ENCODE measurements around the gene CYTH1.
"Not testable (repeated sequence)": the region's sequence is repeated elsewhere in the genome, so short reads cannot be mapped to it uniquely, and the experiment has no call there.

The CYTH1 gene

GRCh38 chr17:78759203-78759968 is 22.7 kb downstream of the CYTH1 start:
- DNase-seq: peak in 2 of 4 experiments; percentile 66 to 79

GRCh38 chr17:78753316-78754250 is 28.5 kb downstream of the CYTH1 start:
- no peak for DNase-seq

- no peak for DNase-seq
Measured at GRCh38 chr17:78751447-78752161, 30.5 kb downstream of the CYTH1 start.

- not testable (repeated sequence) for DNase-seq
Measured at GRCh38 chr17:78751000-78751399, 31.1 kb downstream of the CYTH1 start.

- DNase-seq: peak in 2 of 4 experiments; percentile 43 to 63
Measured at GRCh38 chr17:78748730-78749317, 33.2 kb downstream of the CYTH1 start.

- DNase-seq: no peak
Measured at GRCh38 chr17:78748048-78748729, 33.9 kb downstream of the CYTH1 start.

GRCh38 chr17:78747488-78747887 is 34.6 kb downstream of the CYTH1 start:
- no peak for DNase-seq

- no peak for DNase-seq
Measured at GRCh38 chr17:78746949-78747269, 35.2 kb downstream of the CYTH1 start.

GRCh38 chr17:78746263-78746948 is 35.7 kb downstream of the CYTH1 start:
- DNase-seq: no peak

- DNase-seq: peak in 1 of 4 experiments; percentile 24
Measured at GRCh38 chr17:78745407-78746088, 36.5 kb downstream of the CYTH1 start.

- no peak for DNase-seq
Measured at GRCh38 chr17:78742901-78743300, 39.2 kb downstream of the CYTH1 start.

GRCh38 chr17:78741644-78742284 is 40.3 kb downstream of the CYTH1 start:
- DNase-seq: no peak

- no peak for DNase-seq
Measured at GRCh38 chr17:78739331-78739931, 42.6 kb downstream of the CYTH1 start.

- no peak for DNase-seq
Measured at GRCh38 chr17:78738698-78739097, 43.4 kb downstream of the CYTH1 start.

GRCh38 chr17:78738278-78738677 is 43.8 kb downstream of the CYTH1 start:
- DNase-seq: no peak

GRCh38 chr17:78737332-78737731 is 44.7 kb downstream of the CYTH1 start:
- DNase-seq: no peak

- DNase-seq: peak in 2 of 4 experiments; percentile 38 to 52
Measured at GRCh38 chr17:78736526-78737079, 45.5 kb downstream of the CYTH1 start.

GRCh38 chr17:78735832-78736525 is 46.1 kb downstream of the CYTH1 start:
- no peak for DNase-seq

Data from activated naive CD4-positive, alpha-beta T cell (primary cell).